Natural killer cell (primary cell): ENCODE measurements around the gene ST3GAL3. TPM values are rescaled to one million over a fixed set of nuclear protein-coding genes. Genes with fewer than 3 reads are reported as not detected.

ENCODE experiments used
- ATAC-seq, 3 donors: fragments of 150-1000 bp in 2 of 3; fragments of 200-7000 bp in 1 of 3; cut with Tn5 transposase; 1 replicate in 1 of 3; 2 replicates in 2 of 3; pipeline ENCODE4 v1.10.0; 2021; ENCODE audit warnings: mild to moderate bottlenecking in 2 of 3, moderate library complexity in 2 of 3
- DNase-seq, 2 donors: peaks; one replicate each; pipeline versions ENCODE4 v3.0.0 to v3.0.0-alpha.2; 2013 to 2021; ENCODE audit warnings: mixed read lengths in 1 of 2
- H3K27ac ChIP-seq: one replicate; pipeline ENCODE4 v1.5.1; 2013; ENCODE audit warnings: mild to moderate bottlenecking, low read length
- H3K27me3 ChIP-seq: one replicate; pipeline ENCODE4 v1.6.1; 2013; ENCODE audit warnings: low read length; ENCODE audit not compliant: control insufficient read depth, insufficient read depth
- H3K36me3 ChIP-seq: one replicate; pipeline ENCODE4 v1.6.1; 2013; ENCODE audit warnings: low read length; ENCODE audit not compliant: control insufficient read depth, insufficient read depth
- H3K4me1 ChIP-seq: one replicate; pipeline ENCODE4 v1.6.1; 2013; ENCODE audit warnings: low read length; ENCODE audit not compliant: control insufficient read depth, insufficient read depth
- H3K4me3 ChIP-seq: one replicate; pipeline ENCODE4 v1.5.1; 2013; ENCODE audit warnings: low read length
- H3K9me3 ChIP-seq: one replicate; pipeline ENCODE4 v1.6.1; 2013; ENCODE audit warnings: low read length; ENCODE audit not compliant: control insufficient read depth, insufficient read depth
- H3K27ac Mint-ChIP-seq, 2 donors: one replicate each; pipeline ENCODE4 v1.8.0; 2022; ENCODE audit warnings: mild to moderate bottlenecking in 2 of 2, mixed read lengths in 2 of 2, moderate library complexity in 1 of 2
- H3K27me3 Mint-ChIP-seq, 2 donors: one replicate each; pipeline ENCODE4 v1.8.0; 2022; ENCODE audit warnings: low read depth in 2 of 2, mixed read lengths in 2 of 2
- H3K36me3 Mint-ChIP-seq: one replicate; pipeline ENCODE4 v1.8.0; 2022; ENCODE audit warnings: mixed read lengths
- H3K4me1 Mint-ChIP-seq, 2 donors: one replicate each; pipeline ENCODE4 v1.8.0; 2022; ENCODE audit warnings: mixed read lengths in 2 of 2
- H3K4me3 Mint-ChIP-seq: one replicate; pipeline ENCODE4 v1.8.0; 2022; ENCODE audit warnings: mild to moderate bottlenecking, moderate library complexity, mixed read lengths
- H3K9me3 Mint-ChIP-seq, 2 donors: one replicate each; pipeline ENCODE4 v1.8.0; 2022; ENCODE audit warnings: mixed read lengths in 2 of 2
- WGBS: methylation state at CpG from one replicate; pipeline ENCODE4 v1.1.7; 2013; ENCODE audit warnings: missing lambda C conversion rate; ENCODE audit not compliant: insufficient coverage; 5-methylcytosine and 5-hydroxymethylcytosine counted together
- intact Hi-C: fragments of 100-400 bp; cut with micrococcal nuclease; formaldehyde crosslinking; loops from one replicate; pipeline ENCODE4 v1.14.2; 2022
- total RNA-seq, 4 donors: library from RNA; stranded (reverse); fragments of 120-200 nt in 1 of 4; gene quantifications; one replicate each; pipeline versions ENCODE4 v1.2.3 to v1.2.4, GENCODE V29; 2013 to 2022
- TF ChIP-seq, protein P1 (sequence below): fragments of 200-600 bp; IDR thresholded peaks from one replicate; pipeline ENCODE4 v1.8.0; 2022; ENCODE audit warnings: antibody characterized with exemption

The ST3GAL3 gene
- total RNA-seq, 3 donors from 2014 or later (not counting 1 experiment from before 2014, with no cell fraction given): 22.2 to 27.3 (median 22.3) TPM

DNA sequence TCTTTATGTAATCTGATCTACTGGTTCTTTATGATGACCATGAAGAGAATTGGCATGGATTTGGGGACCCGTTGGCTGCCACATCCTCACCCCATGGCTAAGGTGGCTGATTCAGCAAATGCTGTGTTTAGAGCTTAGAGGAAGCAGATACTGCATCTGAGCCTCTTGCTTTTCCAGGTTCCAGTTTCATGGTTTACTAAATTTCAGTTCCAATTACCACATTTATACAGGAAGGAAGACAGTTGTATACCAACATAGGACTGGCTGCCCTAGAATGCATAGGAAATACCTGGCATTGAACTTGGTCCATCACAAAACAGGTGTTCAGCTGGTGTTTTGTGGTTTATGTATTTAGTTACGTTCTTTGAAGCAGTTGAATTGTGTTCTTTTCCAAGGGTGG is 107.1 kb downstream of the ST3GAL3 start:
- ATAC-seq (no peak), DNase-seq (no peak)
- H3K27ac Mint-ChIP-seq: no peak overlapping the region
- H3K4me3 Mint-ChIP-seq: no peak overlapping the region
- H3K27me3 ChIP-seq: no peaks in the 10 kb centered on the region
- H3K27ac ChIP-seq: no peak overlapping the region
- H3K9me3 ChIP-seq: no peaks in the 10 kb centered on the region
- no peak overlapping the region for H3K4me3 ChIP-seq
- peaks cover 10% of the 10 kb centered on the region for H3K36me3 Mint-ChIP-seq
- peaks cover 2 to 10% of the 10 kb centered on the region in 2 donors for H3K9me3 Mint-ChIP-seq
- no peaks in the 10 kb centered on the region for H3K4me1 Mint-ChIP-seq
- H3K27me3 Mint-ChIP-seq: no peaks in the 10 kb centered on the region
- WGBS: 73% methylated on average over 2 of the region's 2 CpGs
- no peaks in the 10 kb centered on the region for H3K4me1 ChIP-seq
- TF ChIP-seq, protein P1, sequence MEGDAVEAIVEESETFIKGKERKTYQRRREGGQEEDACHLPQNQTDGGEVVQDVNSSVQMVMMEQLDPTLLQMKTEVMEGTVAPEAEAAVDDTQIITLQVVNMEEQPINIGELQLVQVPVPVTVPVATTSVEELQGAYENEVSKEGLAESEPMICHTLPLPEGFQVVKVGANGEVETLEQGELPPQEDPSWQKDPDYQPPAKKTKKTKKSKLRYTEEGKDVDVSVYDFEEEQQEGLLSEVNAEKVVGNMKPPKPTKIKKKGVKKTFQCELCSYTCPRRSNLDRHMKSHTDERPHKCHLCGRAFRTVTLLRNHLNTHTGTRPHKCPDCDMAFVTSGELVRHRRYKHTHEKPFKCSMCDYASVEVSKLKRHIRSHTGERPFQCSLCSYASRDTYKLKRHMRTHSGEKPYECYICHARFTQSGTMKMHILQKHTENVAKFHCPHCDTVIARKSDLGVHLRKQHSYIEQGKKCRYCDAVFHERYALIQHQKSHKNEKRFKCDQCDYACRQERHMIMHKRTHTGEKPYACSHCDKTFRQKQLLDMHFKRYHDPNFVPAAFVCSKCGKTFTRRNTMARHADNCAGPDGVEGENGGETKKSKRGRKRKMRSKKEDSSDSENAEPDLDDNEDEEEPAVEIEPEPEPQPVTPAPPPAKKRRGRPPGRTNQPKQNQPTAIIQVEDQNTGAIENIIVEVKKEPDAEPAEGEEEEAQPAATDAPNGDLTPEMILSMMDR: no peak
- peaks cover 8% of the 10 kb centered on the region for H3K36me3 ChIP-seq
- intact Hi-C loops: no loop called here

DNA sequence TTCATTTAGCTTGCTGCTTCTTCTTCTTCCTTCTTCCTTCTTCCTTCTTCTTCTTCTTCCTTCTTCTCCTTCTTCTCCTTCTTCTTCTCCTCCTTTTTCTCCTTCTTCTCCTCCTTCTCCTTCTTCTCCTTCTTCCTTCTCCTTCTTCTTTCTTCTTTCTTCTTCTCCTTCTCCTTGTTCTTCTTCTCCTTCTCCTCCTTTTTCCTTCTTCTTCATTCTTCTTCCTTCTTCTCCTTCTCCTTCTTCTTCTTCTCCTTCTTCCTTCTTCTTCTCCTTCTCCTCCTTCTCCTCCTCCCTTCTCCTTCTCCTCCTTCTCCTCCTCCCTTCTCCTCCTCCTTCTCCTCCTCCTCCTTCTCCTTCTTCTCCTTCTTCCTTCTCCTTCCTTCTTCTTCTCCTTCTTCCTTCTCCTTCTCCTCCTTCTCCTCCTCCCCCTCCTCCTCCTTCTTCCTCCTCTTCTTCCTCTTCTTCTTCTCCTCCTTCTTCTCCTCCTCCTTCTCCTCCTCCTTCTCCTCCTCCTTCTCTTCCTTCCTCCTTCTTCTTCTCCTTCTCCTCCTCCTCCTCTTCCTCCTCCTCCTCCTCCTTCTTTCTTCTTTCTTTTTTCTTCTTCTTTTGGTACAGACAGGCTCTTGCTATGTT is 110.1 kb downstream of the ST3GAL3 start:
- Mint-ChIP-seq H3K27me3 (no peaks in the 10 kb centered on the region), H3K9me3 (peaks cover 2 to 10% of the 10 kb centered on the region in 2 donors), H3K27ac (no peak overlapping the region), H3K4me3 (no peak overlapping the region), H3K4me1 (no peaks in the 10 kb centered on the region), H3K36me3 (peaks cover 18% of the 10 kb centered on the region)
- TF ChIP-seq, protein P1: no peak
- intact Hi-C loops: no loop called here
- DNase-seq (no peak), ATAC-seq (no peak)
- H3K9me3 ChIP-seq: no peaks in the 10 kb centered on the region
- H3K36me3 ChIP-seq: peaks cover 8% of the 10 kb centered on the region
- no peak overlapping the region for H3K4me3 ChIP-seq
- no peaks in the 10 kb centered on the region for H3K27me3 ChIP-seq
- no peaks in the 10 kb centered on the region for H3K4me1 ChIP-seq
- H3K27ac ChIP-seq: no peak overlapping the region

DNA sequence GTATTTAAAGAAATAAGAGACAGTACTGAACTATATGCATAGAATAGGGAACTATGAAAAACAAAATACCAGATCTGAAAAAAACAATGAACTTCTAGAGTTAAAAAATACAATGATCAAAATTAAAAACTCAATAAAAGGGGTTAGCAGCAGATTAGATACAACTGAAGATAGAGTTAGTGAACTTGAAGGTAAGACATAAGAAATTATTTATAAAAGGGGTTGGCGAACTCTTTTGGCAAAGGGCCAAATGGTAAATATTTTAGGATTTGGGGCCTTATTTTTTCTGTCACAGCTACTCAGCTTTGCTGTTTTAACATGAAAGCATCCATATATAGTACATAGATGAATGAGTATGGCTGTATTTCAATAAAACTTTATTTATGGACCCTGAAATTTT is 111.4 kb downstream of the ST3GAL3 start:
- Mint-ChIP-seq H3K4me1 (no peaks in the 10 kb centered on the region), H3K36me3 (peaks cover 18% of the 10 kb centered on the region)
- WGBS: 94% methylated on average over 1 of the region's 1 CpG

More for the DNA sequence above, 111.4 kb downstream of the ST3GAL3 start:
- Histone ChIP-seq H3K36me3 (peaks cover 8% of the 10 kb centered on the region), H3K4me3 (no peak overlapping the region), H3K27ac (no peak overlapping the region), H3K9me3 (no peaks in the 10 kb centered on the region), H3K4me1 (no peaks in the 10 kb centered on the region), H3K27me3 (no peaks in the 10 kb centered on the region)
- Mint-ChIP-seq H3K27ac (no peak overlapping the region), H3K9me3 (peaks cover 2 to 10% of the 10 kb centered on the region in 2 donors), H3K4me3 (no peak overlapping the region), H3K27me3 (no peaks in the 10 kb centered on the region)
- intact Hi-C loops: no loop called here
- TF ChIP-seq, protein P1: no peak
- ATAC-seq (no peak), DNase-seq (no peak)
